ENCODE data around the gene RESF1. TPM values are rescaled to one million over a fixed set of nuclear protein-coding genes. Genes with fewer than 3 reads are reported as not detected.

RESF1 gene
- total RNA-seq, 1 experiment from 2014 or later = 16.3 TPM

DNA sequence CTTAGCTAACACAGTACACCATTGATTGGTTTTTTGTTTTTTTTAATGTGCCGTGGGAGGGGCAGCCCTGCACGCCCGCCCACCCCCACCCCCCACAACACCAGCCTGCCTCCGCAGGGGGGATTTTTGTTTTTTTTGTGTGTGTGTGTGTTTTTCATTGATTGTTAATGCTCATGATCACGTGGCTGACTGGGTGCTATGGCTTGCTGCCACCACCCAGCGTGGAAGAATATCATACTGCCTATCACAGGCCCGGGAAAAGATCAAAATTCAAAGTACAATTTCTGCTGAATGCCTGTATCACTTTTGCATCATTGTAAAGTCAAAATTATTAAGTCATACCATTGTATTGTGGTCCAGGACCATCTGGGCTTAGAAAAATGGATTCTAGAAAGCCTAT, 8.3 kb downstream of the RESF1 start:
- no peak overlapping the region for H3K27ac ChIP-seq
- DNase-seq (ENCODE audit: low read depth in 1 of 2, low spot score in 2 of 2) = no peak
- no peaks in the 10 kb centered on the region for H3K27me3 ChIP-seq (replicated peaks)
- H3K9me3 ChIP-seq (replicated peaks) = no peaks in the 10 kb centered on the region; the same call in 1 of the 2 replicates
- no peak overlapping the region for H3K4me3 ChIP-seq
- peaks cover 43% of the 10 kb centered on the region for H3K36me3 ChIP-seq
- no peaks in the 10 kb centered on the region for H3K4me1 ChIP-seq (replicated peaks)

DNA sequence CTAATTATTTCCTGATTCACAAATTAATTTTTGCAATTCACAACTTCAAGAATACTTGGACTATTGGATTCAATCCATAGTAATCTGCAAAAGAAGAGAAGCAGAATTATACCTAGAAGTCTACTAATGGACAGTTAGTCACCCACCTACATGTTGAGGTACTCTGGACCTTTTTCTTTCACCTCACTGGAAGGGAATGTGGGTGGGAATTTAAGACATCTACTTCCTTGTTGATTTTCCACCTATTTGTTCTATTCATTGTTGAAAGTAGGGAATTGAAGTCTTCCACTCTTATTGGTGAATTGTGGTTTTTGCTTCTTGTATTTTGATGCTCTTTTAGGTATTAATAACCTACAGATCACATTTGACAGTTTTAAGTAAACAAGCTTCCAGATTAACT, 11.0 kb downstream of the RESF1 start:
- no peak for DNase-seq (ENCODE audit: low read depth in 1 of 2, low spot score in 2 of 2)
- Histone ChIP-seq H3K27me3 (replicated peaks) (no peaks in the 10 kb centered on the region), H3K4me3 (no peak overlapping the region), H3K9me3 (replicated peaks) (no peaks in the 10 kb centered on the region; the same call in 1 of the 2 replicates), H3K27ac (no peak overlapping the region), H3K36me3 (peaks cover 36% of the 10 kb centered on the region), H3K4me1 (replicated peaks) (no peaks in the 10 kb centered on the region)

DNA sequence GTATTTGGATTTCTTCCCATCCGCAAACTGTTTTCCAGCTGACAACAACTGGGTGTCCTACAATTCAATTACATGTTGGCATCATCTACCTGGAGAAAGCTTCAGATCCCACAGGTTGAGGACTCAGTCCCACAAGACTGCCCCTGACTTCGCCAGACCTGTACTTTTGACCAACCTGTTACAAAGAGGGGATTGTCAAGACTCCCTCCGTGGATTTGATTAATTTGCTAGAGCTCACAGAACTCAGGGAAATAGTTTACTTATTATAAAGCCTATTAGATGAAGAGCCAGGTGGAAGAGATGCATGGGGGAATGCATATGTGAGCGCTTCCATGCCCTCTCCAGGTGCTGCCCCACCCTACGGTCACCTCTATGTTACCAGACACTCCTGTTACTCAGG, 14.6 kb downstream of the RESF1 start:
- Histone ChIP-seq H3K27me3 (replicated peaks) (no peaks in the 10 kb centered on the region), H3K4me1 (replicated peaks) (no peaks in the 10 kb centered on the region), H3K36me3 (peaks cover 38% of the 10 kb centered on the region), H3K4me3 (no peak overlapping the region), H3K27ac (no peak overlapping the region), H3K9me3 (replicated peaks) (no peaks in the 10 kb centered on the region; the same call in 1 of the 2 replicates)
- no peak for DNase-seq (ENCODE audit: low read depth in 1 of 2, low spot score in 2 of 2)

DNA sequence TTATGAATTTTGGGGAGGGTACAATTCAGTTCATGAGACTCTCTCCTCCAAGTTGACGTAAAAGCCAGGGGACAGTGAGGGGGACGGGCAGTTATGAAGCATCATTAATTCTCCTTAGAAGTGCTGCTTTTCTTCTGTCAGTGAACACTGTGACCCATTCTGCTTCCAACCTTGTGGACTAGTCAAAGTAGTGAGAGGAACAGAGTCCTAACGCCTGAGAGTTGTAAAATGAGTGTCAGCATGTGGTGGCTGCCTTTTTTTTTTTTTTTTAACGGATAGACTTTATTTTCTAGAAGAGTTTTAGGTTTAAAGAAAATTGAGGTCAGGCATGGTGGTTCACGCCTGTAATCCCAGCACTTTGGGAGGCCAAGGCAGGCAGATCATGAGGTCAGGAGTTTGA, 15.5 kb downstream of the RESF1 start:
- no peaks in the 10 kb centered on the region for H3K27me3 ChIP-seq (replicated peaks)
- DNase-seq (ENCODE audit: low read depth in 1 of 2, low spot score in 2 of 2) = no peak
- no peaks in the 10 kb centered on the region for H3K4me1 ChIP-seq (replicated peaks)
- H3K9me3 ChIP-seq (replicated peaks) = no peaks in the 10 kb centered on the region; the same call in 1 of the 2 replicates
- H3K36me3 ChIP-seq = peaks cover 43% of the 10 kb centered on the region
- no peak overlapping the region for H3K27ac ChIP-seq
- no peak overlapping the region for H3K4me3 ChIP-seq

DNA sequence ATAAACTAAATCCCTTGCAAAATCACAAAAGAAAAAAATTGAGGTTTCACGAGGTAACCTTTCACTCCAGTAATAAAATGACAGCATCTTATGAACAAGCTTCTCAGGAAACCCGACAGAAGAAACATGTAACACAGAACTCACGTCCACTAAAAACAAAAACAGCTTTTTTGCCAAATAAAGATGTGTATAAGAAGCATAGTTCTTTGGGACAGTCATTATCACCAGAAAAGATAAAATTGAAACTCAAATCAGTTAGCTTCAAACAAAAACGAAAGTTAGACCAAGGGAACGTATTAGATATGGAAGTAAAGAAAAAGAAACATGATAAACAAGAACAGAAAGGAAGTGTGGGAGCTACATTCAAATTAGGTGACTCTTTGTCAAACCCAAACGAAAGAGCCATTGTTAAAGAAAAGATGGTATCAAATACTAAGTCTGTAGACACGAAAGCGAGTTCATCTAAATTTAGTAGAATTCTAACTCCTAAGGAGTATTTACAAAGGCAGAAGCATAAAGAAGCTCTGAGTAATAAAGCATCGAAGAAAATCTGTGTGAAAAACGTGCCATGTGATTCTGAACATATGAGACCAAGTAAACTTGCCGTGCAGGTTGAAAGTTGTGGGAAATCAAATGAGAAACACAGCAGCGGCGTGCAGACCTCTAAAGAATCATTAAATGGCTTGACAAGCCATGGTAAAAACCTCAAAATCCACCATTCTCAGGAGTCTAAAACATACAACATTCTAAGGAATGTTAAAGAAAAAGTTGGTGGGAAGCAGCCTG, 25.8 kb downstream of the RESF1 start:
- H3K4me3 ChIP-seq = no peak overlapping the region
- DNase-seq (ENCODE audit: low read depth in 1 of 2, low spot score in 2 of 2) = no peak
- H3K27ac ChIP-seq = no peak overlapping the region
- no peaks in the 10 kb centered on the region for H3K9me3 ChIP-seq (replicated peaks)
- H3K27me3 ChIP-seq (replicated peaks) = no peaks in the 10 kb centered on the region
- H3K4me1 ChIP-seq (replicated peaks) = no peaks in the 10 kb centered on the region
- peaks cover 43% of the 10 kb centered on the region for H3K36me3 ChIP-seq

DNA sequence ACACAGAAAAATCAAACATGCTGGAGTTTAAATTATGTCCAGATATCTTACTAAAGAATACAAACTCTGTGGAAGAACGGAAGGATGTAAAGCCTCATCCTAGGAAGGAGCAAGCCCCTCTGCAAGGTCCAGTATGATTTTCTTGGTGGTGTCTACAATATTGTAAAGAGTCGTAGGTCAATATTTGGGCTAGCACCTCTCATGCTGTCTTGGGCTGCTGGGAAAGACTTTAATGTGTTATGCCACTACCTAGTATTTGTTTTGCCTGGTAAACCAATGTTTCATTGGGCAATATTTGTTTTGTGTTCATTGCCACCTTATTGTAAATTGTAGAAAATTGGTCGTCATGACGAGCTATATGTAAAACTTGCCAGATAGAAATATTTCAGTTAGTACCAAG, 26.6 kb downstream of the RESF1 start:
- Histone ChIP-seq H3K4me1 (replicated peaks) (no peaks in the 10 kb centered on the region), H3K9me3 (replicated peaks) (no peaks in the 10 kb centered on the region), H3K27me3 (replicated peaks) (no peaks in the 10 kb centered on the region)

DNA sequence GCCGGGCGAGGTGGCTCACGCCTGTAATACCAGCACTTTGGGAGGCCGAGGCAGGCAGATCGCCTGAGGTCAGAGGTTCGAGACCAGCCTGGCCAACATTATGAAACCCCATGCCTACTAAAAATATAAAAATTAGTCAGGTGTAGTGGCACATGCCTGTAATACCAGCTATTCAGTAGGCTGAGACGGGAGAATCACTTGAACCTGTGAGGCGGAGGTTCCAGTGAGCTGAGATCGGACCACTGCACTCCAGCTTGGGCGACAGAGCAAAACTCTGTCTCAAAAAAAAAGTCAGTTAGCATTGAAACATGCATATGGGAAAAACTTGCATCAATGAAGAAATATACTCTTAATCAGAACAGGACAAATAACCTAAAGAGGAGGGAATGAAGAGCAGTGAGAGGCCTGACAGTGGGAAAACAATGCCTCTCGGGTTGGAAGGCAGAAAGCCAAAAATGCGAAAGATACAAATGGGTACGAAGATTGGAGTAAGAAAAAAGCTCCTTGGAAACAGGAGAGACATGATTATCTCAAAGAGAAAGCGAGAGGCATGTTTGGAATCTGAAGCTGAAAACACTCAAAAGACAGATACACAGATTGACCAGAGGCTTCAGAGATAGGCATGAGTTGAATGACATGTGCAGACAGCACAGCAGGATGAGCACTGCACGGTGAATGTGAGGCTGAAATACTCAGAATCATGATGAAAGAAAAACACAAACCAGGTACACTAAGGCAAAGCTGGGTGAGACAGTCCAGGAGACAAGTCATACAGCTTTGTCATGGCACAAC, 30.6 kb downstream of the RESF1 start:
- no peak for DNase-seq (ENCODE audit: low read depth in 1 of 2, low spot score in 2 of 2)
- H3K4me1 ChIP-seq (replicated peaks) = no peaks in the 10 kb centered on the region
- no peak overlapping the region for H3K4me3 ChIP-seq
- H3K27me3 ChIP-seq (replicated peaks) = no peaks in the 10 kb centered on the region
- H3K36me3 ChIP-seq = peaks cover 14% of the 10 kb centered on the region
- no peak overlapping the region for H3K27ac ChIP-seq
- no peaks in the 10 kb centered on the region for H3K9me3 ChIP-seq (replicated peaks)

More for the DNA sequence above, 26.6 kb downstream of the RESF1 start:
- H3K27ac ChIP-seq = no peak overlapping the region
- no peak overlapping the region for H3K4me3 ChIP-seq
- peaks cover 39% of the 10 kb centered on the region for H3K36me3 ChIP-seq
- no peak for DNase-seq (ENCODE audit: low read depth in 1 of 2, low spot score in 2 of 2)

DNA sequence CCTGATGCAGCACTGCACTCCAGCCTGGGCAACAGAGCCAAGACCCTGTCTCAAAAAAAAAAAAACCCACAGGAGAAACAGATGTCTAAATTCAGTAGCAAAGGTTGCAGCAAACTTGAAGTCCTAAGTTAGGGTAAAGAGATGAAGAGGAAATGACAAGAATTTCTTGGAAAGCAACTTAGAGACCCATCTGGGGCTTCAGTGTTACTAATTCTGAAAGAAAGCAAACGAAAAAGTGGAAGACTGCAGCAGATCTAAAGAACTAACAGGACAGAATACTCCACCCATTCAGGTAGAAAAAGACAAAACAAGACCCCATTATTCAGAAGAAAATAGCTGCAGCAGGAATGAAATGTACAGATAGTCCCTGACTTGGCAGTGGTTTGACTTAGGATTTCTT, 31.9 kb downstream of the RESF1 start:
- Histone ChIP-seq H3K27ac (no peak overlapping the region), H3K4me1 (replicated peaks) (no peaks in the 10 kb centered on the region), H3K27me3 (replicated peaks) (no peaks in the 10 kb centered on the region), H3K36me3 (peaks cover 6% of the 10 kb centered on the region), H3K4me3 (no peak overlapping the region), H3K9me3 (replicated peaks) (no peaks in the 10 kb centered on the region)
- DNase-seq (ENCODE audit: low read depth in 1 of 2, low spot score in 2 of 2) = no peak

DNA sequence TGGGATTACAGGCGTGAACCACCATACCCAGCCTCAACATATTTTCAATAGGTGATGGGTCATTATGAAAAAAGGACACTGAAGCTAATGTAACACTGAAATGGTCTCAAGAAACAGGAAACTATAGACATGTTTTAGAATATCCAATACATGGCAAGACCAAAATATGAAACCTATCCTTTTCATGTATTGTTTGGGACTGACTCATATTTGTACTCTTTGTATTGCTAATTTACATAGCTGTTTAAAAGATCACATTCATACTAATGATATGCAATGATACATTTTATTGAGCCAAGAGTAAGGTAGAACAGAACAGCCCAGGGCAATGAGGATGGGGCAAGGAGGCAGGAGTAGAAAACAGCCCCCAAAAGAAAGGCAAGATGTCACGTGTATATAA, 32.6 kb downstream of the RESF1 start:
- Histone ChIP-seq H3K36me3 (peaks cover 5% of the 10 kb centered on the region), H3K27ac (no peak overlapping the region), H3K4me1 (replicated peaks) (no peaks in the 10 kb centered on the region), H3K4me3 (no peak overlapping the region), H3K27me3 (replicated peaks) (no peaks in the 10 kb centered on the region), H3K9me3 (replicated peaks) (no peaks in the 10 kb centered on the region)
- DNase-seq (ENCODE audit: low read depth in 1 of 2, low spot score in 2 of 2) = no peak

DNA sequence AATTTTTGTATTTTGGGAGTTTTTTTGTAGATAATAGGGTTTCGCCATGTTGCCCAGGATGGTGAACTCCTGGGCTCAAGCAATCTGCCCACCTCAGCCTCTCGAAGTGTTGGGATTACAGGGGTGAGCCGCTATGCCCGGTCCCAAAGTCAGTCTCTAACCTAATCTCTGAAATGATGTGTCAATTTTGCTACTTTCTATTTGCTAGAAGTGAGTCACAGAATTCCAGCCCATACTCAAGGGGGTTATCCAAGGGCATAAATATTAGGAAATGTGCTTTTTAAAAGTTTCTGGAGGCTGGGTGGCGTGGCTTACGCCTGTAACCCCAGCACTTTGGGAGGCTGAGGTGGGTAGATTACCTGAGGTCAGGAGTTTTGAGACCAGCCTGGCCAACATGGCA, 40.5 kb downstream of the RESF1 start:
- Histone ChIP-seq H3K9me3 (replicated peaks) (no peaks in the 10 kb centered on the region), H3K36me3 (peaks cover 4% of the 10 kb centered on the region; the same call in 1 of the 2 replicates), H3K4me1 (replicated peaks) (no peaks in the 10 kb centered on the region), H3K27me3 (replicated peaks) (no peaks in the 10 kb centered on the region), H3K4me3 (no peak overlapping the region), H3K27ac (no peak overlapping the region)
- no peak for DNase-seq (ENCODE audit: low read depth in 1 of 2, low spot score in 2 of 2)

DNA sequence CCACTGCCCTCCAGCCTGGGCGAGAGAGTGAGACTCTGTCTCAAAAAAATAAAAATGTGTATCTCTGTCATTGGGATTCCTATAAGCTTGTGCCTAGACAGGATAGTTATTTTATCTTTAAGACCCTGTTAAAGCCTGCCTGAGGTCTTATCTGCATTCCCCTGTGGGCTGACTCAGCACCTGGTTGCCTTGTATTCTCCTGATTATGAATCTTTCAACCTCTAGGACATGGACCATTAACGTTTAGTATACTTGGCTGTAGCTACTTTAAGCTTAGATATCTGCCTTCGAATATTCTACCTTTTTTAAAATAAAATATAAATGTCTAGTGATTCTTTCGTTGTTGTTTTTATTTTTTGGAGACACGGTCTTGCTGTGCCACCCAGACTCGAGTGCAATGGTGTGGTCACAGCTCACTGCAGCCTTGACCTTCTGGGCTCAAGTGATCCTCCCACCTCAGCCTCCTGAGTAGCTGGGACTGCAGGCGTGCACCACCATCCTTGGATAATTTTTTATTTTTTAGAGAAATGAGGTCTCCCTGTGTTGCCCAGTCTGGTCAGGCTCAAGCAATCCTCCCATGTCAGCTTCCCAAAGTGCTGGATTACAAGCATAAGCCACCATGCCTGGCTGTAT, 41.3 kb downstream of the RESF1 start:
- Histone ChIP-seq H3K4me1 (replicated peaks) (no peaks in the 10 kb centered on the region), H3K36me3 (peaks cover 4% of the 10 kb centered on the region; the same call in 1 of the 2 replicates), H3K9me3 (replicated peaks) (no peaks in the 10 kb centered on the region), H3K27ac (no peak overlapping the region), H3K27me3 (replicated peaks) (no peaks in the 10 kb centered on the region), H3K4me3 (no peak overlapping the region)
- no peak for DNase-seq (ENCODE audit: low read depth in 1 of 2, low spot score in 2 of 2)

DNA sequence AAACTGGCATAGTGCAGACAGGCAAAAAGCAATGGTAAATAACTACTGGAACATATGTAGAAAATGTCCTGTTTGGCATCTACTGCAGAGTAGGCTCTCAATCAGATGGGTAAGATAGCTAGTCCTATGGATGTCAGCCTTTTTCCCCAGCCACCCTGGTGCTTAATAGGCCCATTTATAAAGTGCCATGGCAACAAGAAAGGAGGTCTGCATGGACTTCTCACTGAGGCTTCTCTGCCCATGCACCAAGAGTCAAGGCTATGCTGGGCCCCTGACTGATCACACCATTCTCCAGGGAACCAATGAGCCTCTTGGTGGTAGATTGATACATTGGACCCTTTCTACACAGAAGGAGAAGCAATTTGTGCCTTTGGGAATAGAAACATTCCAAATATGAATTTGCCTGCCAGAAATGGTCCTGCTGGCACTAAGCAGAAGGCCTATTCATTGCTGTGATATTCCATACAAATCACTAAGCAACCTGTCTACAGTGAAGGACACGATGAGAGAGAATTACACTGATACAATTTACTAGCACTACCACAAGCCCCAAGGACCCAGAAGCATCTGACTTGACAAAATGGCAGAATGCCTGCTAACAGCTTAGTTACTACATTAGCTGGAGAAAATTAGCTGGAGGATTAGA, 43.8 kb downstream of the RESF1 start:
- Histone ChIP-seq H3K9me3 (replicated peaks) (no peaks in the 10 kb centered on the region), H3K4me3 (no peak overlapping the region), H3K4me1 (replicated peaks) (no peaks in the 10 kb centered on the region), H3K27me3 (replicated peaks) (no peaks in the 10 kb centered on the region), H3K27ac (no peak overlapping the region), H3K36me3 (no peaks in the 10 kb centered on the region)
- no peak for DNase-seq (ENCODE audit: low read depth in 1 of 2, low spot score in 2 of 2)

DNA sequence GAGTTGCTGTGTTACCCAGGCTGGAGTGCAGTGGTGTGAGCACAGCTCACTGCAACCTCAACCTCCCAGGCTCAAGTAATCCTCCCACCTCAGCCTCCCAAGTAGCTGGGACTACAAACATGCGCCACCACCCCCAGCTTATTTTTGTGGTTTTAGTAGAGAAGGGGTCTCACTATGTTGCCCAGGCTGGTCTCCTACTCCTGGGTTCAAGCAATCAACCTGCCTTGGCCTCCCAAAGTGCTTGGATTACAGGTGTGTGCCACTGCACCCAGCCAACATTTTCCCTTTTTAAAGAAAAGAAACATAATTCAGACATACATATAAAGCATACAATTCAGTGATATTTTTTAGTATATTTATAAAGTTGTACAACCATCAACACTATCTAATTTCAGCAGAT, 44.4 kb downstream of the RESF1 start:
- no peaks in the 10 kb centered on the region for H3K27me3 ChIP-seq (replicated peaks)
- no peaks in the 10 kb centered on the region for H3K4me1 ChIP-seq (replicated peaks)
- no peak overlapping the region for H3K27ac ChIP-seq
- no peak overlapping the region for H3K4me3 ChIP-seq
- no peaks in the 10 kb centered on the region for H3K36me3 ChIP-seq
- no peak for DNase-seq (ENCODE audit: low read depth in 1 of 2, low spot score in 2 of 2)
- H3K9me3 ChIP-seq (replicated peaks) = no peaks in the 10 kb centered on the region
